ENCODE measurements around the gene ARID4B. TPM values are rescaled to one million over a fixed set of nuclear protein-coding genes. Genes with fewer than 3 reads are reported as not detected.

ARID4B gene
- total RNA-seq, 2 experiments from 2014 or later: 41.3 to 44.8 TPM

GRCh38 chr1:235129774-235130570 lies 198.0 kb downstream of the ARID4B start:
- peak overlapping the region; percentile 94 for H3K27ac Mint-ChIP-seq
- intact Hi-C loops (cut with micrococcal nuclease): loop anchor here (1.0 to 5.0 kb wide), 3 partner anchors 17 to 372 kb away; partner anchors contain the start of gene B3GALNT2
- H3K36me3 Mint-ChIP-seq: peaks cover 23% of the 10 kb centered on the region
- ChIA-PET CTCF (interaction anchor here (0.9 kb wide), 1 partner anchor 287 kb away, joined by 3 read pairs; no protein-coding TSS in a partner anchor), POLR2A (interaction anchor here (0.5 kb wide), 1 partner anchor 15 kb away, joined by 3 read pairs; no protein-coding TSS in a partner anchor)
- no peaks in the 10 kb centered on the region for H3K27me3 Mint-ChIP-seq
- H3K9me3 Mint-ChIP-seq: no peaks in the 10 kb centered on the region
- H3K4me1 Mint-ChIP-seq (ENCODE audit: low read depth): peaks cover 31% of the 10 kb centered on the region
- peak overlapping the region; percentile 34 for H3K4me3 Mint-ChIP-seq
- DNase-seq: no peak

- peaks cover 41% of the 10 kb centered on the region for H3K4me1 Mint-ChIP-seq (ENCODE audit: low read depth)
- peaks cover 25% of the 10 kb centered on the region for H3K36me3 Mint-ChIP-seq
- peak; percentile 98 for DNase-seq
- intact Hi-C loops (cut with micrococcal nuclease): loop anchor here (1.0 to 5.0 kb wide), 4 partner anchors 19 to 374 kb away; partner anchors contain the start of genes ARID4B, B3GALNT2 and GGPS1
- H3K9me3 Mint-ChIP-seq: no peaks in the 10 kb centered on the region
- CTCF ChIA-PET: interaction anchor here (0.7 to 2.0 kb wide), 4 partner anchors 36 to 289 kb away, joined by 3 to 5 read pairs (median 3); no protein-coding TSS in a partner anchor
- no peaks in the 10 kb centered on the region for H3K27me3 Mint-ChIP-seq
- H3K27ac Mint-ChIP-seq: peak within 1 kb of the TSS; percentile 94
- peak within 1 kb of the TSS; percentile 86 for H3K4me3 Mint-ChIP-seq
- POLR2A ChIA-PET: interaction anchor here (0.6 to 2.2 kb wide), 5 partner anchors 10 to 203 kb away, joined by 4 to 16 read pairs (median 5); partner anchors contain the start of gene RBM34
Measured at GRCh38 chr1:235128456-235129328, 199.3 kb downstream of the ARID4B start, which contains the start of gene TOMM20. TSS of gene TOMM20 (minus strand) at chr1:235128837. CDS start at chr1:235128715, 122 bp downstream.

GRCh38 chr1:235127732-235128455 lies 200.1 kb downstream of the ARID4B start:
- ChIA-PET CTCF (interaction anchor here (1.0 to 2.2 kb wide), 3 partner anchors 23 to 287 kb away, joined by 3 to 7 read pairs (median 5); no protein-coding TSS in a partner anchor), POLR2A (interaction anchor here (0.6 to 2.2 kb wide), 7 partner anchors 11 to 627 kb away, joined by 3 to 16 read pairs (median 5); partner anchors contain the start of gene RBM34)
- Mint-ChIP-seq H3K4me1 (ENCODE audit: low read depth) (peaks cover 48% of the 10 kb centered on the region), H3K27ac (peak overlapping the region; percentile 94), H3K36me3 (peaks cover 27% of the 10 kb centered on the region), H3K4me3 (peak overlapping the region; percentile 86), H3K9me3 (no peaks in the 10 kb centered on the region), H3K27me3 (no peaks in the 10 kb centered on the region)
- intact Hi-C loops (cut with micrococcal nuclease): loop anchor here (1.0 to 5.0 kb wide), 4 partner anchors 33 to 374 kb away; partner anchors contain the start of genes ARID4B, B3GALNT2, GGPS1 and RBM34
- peak; percentile 49 for DNase-seq

GRCh38 chr1:235127203-235127602 lies 200.8 kb downstream of the ARID4B start:
- intact Hi-C loops (cut with micrococcal nuclease): loop anchor here (1.0 to 5.0 kb wide), 3 partner anchors 34 to 375 kb away; partner anchors contain the start of genes B3GALNT2 and RBM34
- peak overlapping the region; percentile 94 for H3K27ac Mint-ChIP-seq
- DNase-seq: no peak
- H3K9me3 Mint-ChIP-seq: no peaks in the 10 kb centered on the region
- no peaks in the 10 kb centered on the region for H3K27me3 Mint-ChIP-seq
- peaks cover 32% of the 10 kb centered on the region for H3K36me3 Mint-ChIP-seq
- CTCF ChIA-PET: interaction anchor here (0.5 to 2.2 kb wide), 4 partner anchors 23 to 369 kb away, joined by 3 to 7 read pairs (median 5); no protein-coding TSS in a partner anchor
- H3K4me3 Mint-ChIP-seq: peak overlapping the region; percentile 86
- POLR2A ChIA-PET: interaction anchor here (0.6 to 2.2 kb wide), 6 partner anchors 22 to 626 kb away, joined by 3 to 16 read pairs (median 3); partner anchors contain the start of gene RBM34
- H3K4me1 Mint-ChIP-seq (ENCODE audit: low read depth): peaks cover 52% of the 10 kb centered on the region

GRCh38 chr1:235124665-235125064 lies 203.3 kb downstream of the ARID4B start:
- H3K4me1 Mint-ChIP-seq (ENCODE audit: low read depth): peaks cover 57% of the 10 kb centered on the region
- DNase-seq: no peak
- intact Hi-C loops (cut with micrococcal nuclease): loop anchor here (5.0 kb wide), 1 partner anchor 378 kb away; the partner anchor contains the start of gene B3GALNT2
- H3K27ac Mint-ChIP-seq: peak overlapping the region; percentile 71
- POLR2A ChIA-PET: interaction anchor here (1.1 kb wide), 1 partner anchor 19 kb away, joined by 3 read pairs; no protein-coding TSS in a partner anchor
- CTCF ChIA-PET: interaction anchor here (0.6 to 1.1 kb wide), 3 partner anchors 17 to 292 kb away, joined by 3 to 5 read pairs (median 3); no protein-coding TSS in a partner anchor
- H3K9me3 Mint-ChIP-seq: no peaks in the 10 kb centered on the region
- H3K4me3 Mint-ChIP-seq: no peak overlapping the region
- H3K27me3 Mint-ChIP-seq: no peaks in the 10 kb centered on the region
- H3K36me3 Mint-ChIP-seq: peaks cover 43% of the 10 kb centered on the region

GRCh38 chr1:235124111-235124510 lies 203.9 kb downstream of the ARID4B start:
- CTCF ChIA-PET: interaction anchor here (0.7 to 1.8 kb wide), 3 partner anchors 17 to 292 kb away, joined by 3 to 5 read pairs (median 3); no protein-coding TSS in a partner anchor
- intact Hi-C loops (cut with micrococcal nuclease): no loop called here
- no peaks in the 10 kb centered on the region for H3K27me3 Mint-ChIP-seq
- no peak overlapping the region for H3K4me3 Mint-ChIP-seq
- no peaks in the 10 kb centered on the region for H3K9me3 Mint-ChIP-seq
- H3K4me1 Mint-ChIP-seq (ENCODE audit: low read depth): peaks cover 54% of the 10 kb centered on the region
- peak overlapping the region; percentile 71 for H3K27ac Mint-ChIP-seq
- POLR2A ChIA-PET: no interaction called here
- H3K36me3 Mint-ChIP-seq: peaks cover 47% of the 10 kb centered on the region
- no peak for DNase-seq

- no peak overlapping the region for H3K4me3 Mint-ChIP-seq
- peaks cover 55% of the 10 kb centered on the region for H3K36me3 Mint-ChIP-seq
- no peaks in the 10 kb centered on the region for H3K27me3 Mint-ChIP-seq
- H3K27ac Mint-ChIP-seq: peak overlapping the region; percentile 29
- CTCF ChIA-PET: interaction anchor here (0.6 to 1.8 kb wide), 7 partner anchors 17 to 294 kb away, joined by 3 to 5 read pairs (median 4); no protein-coding TSS in a partner anchor
- DNase-seq: no peak
- H3K9me3 Mint-ChIP-seq: no peaks in the 10 kb centered on the region
- POLR2A ChIA-PET: interaction anchor here (1.0 kb wide), 1 partner anchor 38 kb away, joined by 3 read pairs; no protein-coding TSS in a partner anchor
- H3K4me1 Mint-ChIP-seq (ENCODE audit: low read depth): peaks cover 52% of the 10 kb centered on the region
- intact Hi-C loops (cut with micrococcal nuclease): no loop called here
Measured at GRCh38 chr1:235122348-235122747, 205.6 kb downstream of the ARID4B start.

Small RNA genes lying within 50 kb of the gene (microRNA-seq; reads per million reads assigned to microRNA genes)
- gene MIR4753 (ENCODE audit: borderline microRNAs expressed, borderline number of aligned reads, borderline replicate concordance): 3.1 reads per million

Other genes starting within 250 kb of the ARID4B start
- gene TOMM20, start 199.3 kb downstream of the ARID4B start, total RNA-seq: 100 to 1,000 TPM; 127 to 142 TPM
- 100 to 1,000 TPM; 108 to 120 TPM for gene RBM34, start 166.9 kb downstream of the ARID4B start, total RNA-seq
- gene GGPS1, start 391 bp upstream of the ARID4B start, total RNA-seq: 10 to 100 TPM; 36.1 to 37.5 TPM
- 10 to 100 TPM; 22.7 to 26.3 TPM for gene TBCE, start 39.2 kb upstream of the ARID4B start, total RNA-seq
- gene B3GALNT2, start 176.3 kb upstream of the ARID4B start, total RNA-seq: 10 to 100 TPM; 13.1 to 13.8 TPM

Measured in activated CD4-positive, alpha-beta memory T cell treated with anti-CD3 and anti-CD28 coated beads for 36 hours (primary cell).